ENCODE results near the gene AIP.

Gene AIP

DNA sequence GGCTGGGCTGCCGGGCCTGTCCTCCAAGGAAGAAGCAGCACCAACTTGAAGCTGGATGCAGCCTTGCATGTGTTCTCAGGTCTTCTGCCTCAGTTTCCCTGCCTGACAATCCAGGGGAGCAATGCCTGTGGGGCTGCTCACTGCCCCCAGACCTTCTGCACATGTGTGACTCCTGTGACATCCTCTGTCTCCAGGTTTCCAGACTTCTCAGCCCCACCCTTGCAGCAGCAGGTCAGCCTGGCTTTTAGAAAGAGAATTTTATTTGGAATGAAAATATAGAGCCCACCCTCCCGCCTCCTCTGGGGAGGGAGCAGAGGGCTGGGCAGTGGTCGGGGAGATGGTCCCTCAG lies 45.0 kb upstream of the AIP start:
- FAIRE-seq (no peak), DNase-seq (ENCODE audit: insufficient read length, low spot score) (no peak)
- no peak for TF ChIP-seq POLR2AphosphoS5 (IDR thresholded peaks at IDR 0.05; ENCODE audit: low read depth, low read length)
- TF ChIP-seq POLR2A (IDR thresholded peaks at IDR 0.05; ENCODE audit: low read depth, low read length): no peak
- TF ChIP-seq SPI1 (IDR thresholded peaks at IDR 0.05; ENCODE audit: low read depth, low read length): no peak
- no peak for TF ChIP-seq PAX5 (IDR thresholded peaks at IDR 0.05; ENCODE audit: insufficient read depth, low read length, severe bottlenecking)
- TF ChIP-seq TAF1 (IDR thresholded peaks at IDR 0.05; ENCODE audit: low read depth, low read length): no peak
- TF ChIP-seq POU2F2 (IDR thresholded peaks at IDR 0.05; ENCODE audit: low read depth, low read length): no peak

- no peak for FAIRE-seq
- peak; percentile 21; the same call in 1 of the 2 replicates for TF ChIP-seq POLR2AphosphoS5 (IDR thresholded peaks at IDR 0.05; ENCODE audit: low read depth, low read length)
- TF ChIP-seq POU2F2 (IDR thresholded peaks at IDR 0.05; ENCODE audit: low read depth, low read length): 0 out of 2 replicates have a peak, but pooled peaks have one; percentile 21
- TF ChIP-seq TAF1 (IDR thresholded peaks at IDR 0.05; ENCODE audit: low read depth, low read length): no peak
- TF ChIP-seq POLR2A (IDR thresholded peaks at IDR 0.05; ENCODE audit: low read depth, low read length): no peak
- DNase-seq (ENCODE audit: insufficient read length, low spot score): peak; percentile 66
Measured at GRCh38 chr11:67438158-67438902, 44.5 kb upstream of the AIP start.

GRCh38 chr11:67439321-67440228 lies 43.3 kb upstream of the AIP start:
- no peak for DNase-seq (ENCODE audit: insufficient read length, low spot score)
- TF ChIP-seq POLR2A (IDR thresholded peaks at IDR 0.05; ENCODE audit: low read depth, low read length) (no peak), PAX5 (IDR thresholded peaks at IDR 0.05; ENCODE audit: insufficient read depth, low read length, severe bottlenecking) (no peak), TAF1 (IDR thresholded peaks at IDR 0.05; ENCODE audit: low read depth, low read length) (no peak), SPI1 (IDR thresholded peaks at IDR 0.05; ENCODE audit: low read depth, low read length) (no peak), POLR2AphosphoS5 (IDR thresholded peaks at IDR 0.05; ENCODE audit: low read depth, low read length) (no peak), POU2F2 (IDR thresholded peaks at IDR 0.05; ENCODE audit: low read depth, low read length) (no peak)
- peak; percentile 93 for FAIRE-seq

DNA sequence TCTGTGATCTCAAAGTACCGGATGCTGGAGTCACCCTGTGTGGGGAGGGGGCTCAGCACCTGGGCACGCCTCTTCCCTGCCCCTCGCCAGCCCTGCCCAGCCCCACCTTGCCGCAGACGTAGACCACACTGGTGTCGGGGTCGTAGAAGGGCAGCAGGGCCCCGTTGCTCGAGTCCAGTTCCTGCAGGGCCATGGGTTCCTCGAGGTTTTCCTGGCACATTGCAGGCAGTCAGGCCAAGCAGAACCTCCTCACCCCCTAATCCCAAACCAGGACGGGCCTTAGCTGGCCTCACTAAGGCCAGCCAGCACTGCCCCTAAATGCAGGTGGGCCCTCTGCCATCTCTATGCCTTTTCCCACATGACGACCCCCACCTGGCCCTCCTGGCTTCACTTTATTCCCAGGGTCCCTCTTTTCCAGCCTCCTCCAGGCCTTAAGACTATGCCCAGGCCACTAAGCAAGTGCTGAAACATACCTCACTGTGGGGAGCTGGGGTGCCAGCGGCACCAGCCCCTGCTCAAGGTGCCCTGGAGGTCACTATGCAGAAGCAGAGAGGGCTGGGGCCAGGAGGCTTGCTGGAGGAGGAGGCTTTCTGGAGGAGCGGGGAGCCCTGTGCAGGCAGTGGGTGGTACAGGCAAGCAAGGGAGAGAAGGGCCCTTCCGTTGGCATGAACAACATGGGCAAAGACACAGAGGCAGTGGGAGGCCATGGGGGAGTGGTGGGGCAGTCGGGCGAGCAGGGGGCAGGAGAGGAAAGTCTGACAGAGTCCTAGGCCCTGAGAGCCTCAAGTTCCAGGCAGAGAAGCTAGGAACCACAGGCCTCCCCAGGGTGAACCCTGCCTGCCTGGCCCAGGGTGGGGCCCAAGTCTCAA lies 42.4 kb upstream of the AIP start:
- FAIRE-seq (peak; percentile 13), DNase-seq (ENCODE audit: insufficient read length, low spot score) (no peak)
- 0 out of 2 replicates have a peak, but pooled peaks have one; percentile 23 for TF ChIP-seq POU2F2 (IDR thresholded peaks at IDR 0.05; ENCODE audit: low read depth, low read length)
- no peak; the same call in 1 of the 2 replicates for TF ChIP-seq POLR2AphosphoS5 (IDR thresholded peaks at IDR 0.05; ENCODE audit: low read depth, low read length)

DNA sequence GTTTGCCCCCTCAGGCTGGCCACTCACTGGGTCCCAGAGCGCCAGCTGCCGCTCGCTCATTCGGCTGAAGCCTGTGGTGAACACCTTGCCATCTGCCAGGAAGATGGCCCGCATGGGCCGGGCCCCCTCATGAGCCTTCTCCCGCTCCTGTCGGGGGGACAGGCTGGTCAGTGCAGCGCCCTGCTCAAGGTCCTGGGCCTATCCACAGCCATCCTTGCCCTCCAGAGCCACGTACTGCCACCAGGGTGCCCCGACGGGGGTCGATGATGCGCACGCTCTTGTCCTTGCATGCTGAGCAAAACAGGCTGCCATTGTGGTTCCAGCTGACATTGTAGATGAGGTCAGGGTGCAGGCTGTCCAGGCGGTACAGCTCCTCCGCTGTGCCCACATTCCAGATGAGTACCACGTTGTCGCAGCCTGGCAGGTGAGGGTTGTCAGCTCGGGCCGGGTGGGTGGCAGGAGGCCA lies 41.7 kb upstream of the AIP start:
- DNase-seq (ENCODE audit: insufficient read length, low spot score) (no peak), FAIRE-seq (peak; percentile 43)
- no peak for TF ChIP-seq POLR2AphosphoS5 (IDR thresholded peaks at IDR 0.05; ENCODE audit: low read depth, low read length)
- TF ChIP-seq PAX5 (IDR thresholded peaks at IDR 0.05; ENCODE audit: insufficient read depth, low read length, severe bottlenecking): no peak
- no peak for TF ChIP-seq SPI1 (IDR thresholded peaks at IDR 0.05; ENCODE audit: low read depth, low read length)
- no peak for TF ChIP-seq TAF1 (IDR thresholded peaks at IDR 0.05; ENCODE audit: low read depth, low read length)
- no peak for TF ChIP-seq POU2F2 (IDR thresholded peaks at IDR 0.05; ENCODE audit: low read depth, low read length)
- no peak; the same call in 1 of the 2 replicates for TF ChIP-seq POLR2A (IDR thresholded peaks at IDR 0.05; ENCODE audit: low read depth, low read length)

DNA sequence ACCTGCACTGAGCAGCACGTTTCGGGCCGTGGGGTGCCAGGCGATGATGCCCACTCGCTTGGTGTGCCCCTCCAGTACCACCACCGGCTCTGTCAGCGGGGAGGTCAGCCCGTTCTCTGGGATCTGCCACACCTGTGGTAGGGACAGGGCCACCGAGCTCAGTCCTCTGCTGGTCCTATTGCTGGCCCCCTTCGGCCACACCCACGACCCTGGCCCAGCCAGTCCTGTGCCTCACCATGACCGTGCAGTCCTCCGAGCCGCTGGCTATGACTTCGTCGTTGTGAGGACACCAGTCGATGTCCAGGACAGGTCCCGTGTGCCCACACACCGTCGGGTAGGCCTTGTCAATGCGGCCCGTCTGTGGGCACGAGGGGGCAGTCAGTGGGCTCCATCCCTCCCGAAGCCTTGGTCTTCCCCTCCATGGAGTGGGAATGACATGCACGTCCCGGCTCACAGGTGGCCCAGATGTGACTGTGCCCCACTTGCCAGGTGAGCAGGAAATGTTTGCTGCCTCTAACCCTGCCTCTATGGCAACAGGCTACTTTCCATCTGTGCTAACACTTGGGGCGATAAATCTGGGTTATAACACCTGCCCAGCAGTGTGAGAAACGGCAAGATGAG lies 41.0 kb upstream of the AIP start:
- TF ChIP-seq PAX5 (IDR thresholded peaks at IDR 0.05; ENCODE audit: insufficient read depth, low read length, severe bottlenecking) (no peak), POLR2AphosphoS5 (IDR thresholded peaks at IDR 0.05; ENCODE audit: low read depth, low read length) (0 out of 2 replicates have a peak, but pooled peaks have one; percentile 54), SPI1 (IDR thresholded peaks at IDR 0.05; ENCODE audit: low read depth, low read length) (no peak), POLR2A (IDR thresholded peaks at IDR 0.05; ENCODE audit: low read depth, low read length) (no peak), POU2F2 (IDR thresholded peaks at IDR 0.05; ENCODE audit: low read depth, low read length) (no peak; the same call in 1 of the 2 replicates)
- FAIRE-seq (peak; percentile 71), DNase-seq (ENCODE audit: insufficient read length, low spot score) (no peak)

DNA sequence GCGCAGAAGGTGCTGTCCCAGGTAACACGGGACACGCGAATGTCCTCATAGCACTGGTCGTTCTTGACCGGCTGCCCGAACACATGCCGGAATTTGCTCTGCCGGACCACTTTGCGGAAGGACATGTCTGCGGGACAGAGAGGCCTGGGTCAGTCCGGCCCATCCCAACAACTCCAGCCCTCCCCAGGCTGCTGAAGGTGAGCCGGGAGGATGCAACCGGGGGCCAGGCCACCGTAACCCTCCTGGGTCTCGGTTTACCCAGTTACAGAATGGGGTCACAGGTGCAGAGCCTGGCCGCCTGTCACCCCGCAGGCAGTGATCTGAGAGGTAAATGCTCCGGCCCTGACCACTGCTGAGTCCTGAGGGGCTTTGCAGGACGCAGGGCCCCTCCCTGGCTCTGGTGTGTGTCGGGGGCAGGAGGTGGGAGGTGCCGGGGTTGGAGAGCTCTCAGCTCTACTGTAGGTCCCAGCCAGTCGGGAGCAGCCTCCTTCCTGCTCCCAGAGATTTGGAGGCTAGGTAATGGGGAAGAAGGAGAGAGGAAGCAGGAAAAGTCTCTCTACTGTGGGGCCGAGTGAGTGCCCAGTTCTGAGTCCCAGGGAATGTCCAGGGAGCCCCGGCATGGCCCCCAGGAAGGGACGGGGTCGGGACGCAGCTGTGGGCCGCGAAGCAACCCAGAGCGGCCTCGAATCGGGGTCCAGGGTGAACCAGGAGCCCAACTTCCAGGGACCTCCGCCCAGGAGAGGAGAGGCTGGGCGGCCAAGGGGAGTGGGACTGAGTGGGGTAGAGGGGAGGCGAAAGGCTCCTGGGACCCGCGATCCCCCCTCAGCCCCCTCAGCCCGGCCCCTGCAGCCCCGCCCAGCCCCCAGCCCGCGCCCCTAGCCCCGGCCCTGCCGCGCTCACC lies 40.1 kb upstream of the AIP start:
- FAIRE-seq (no peak), DNase-seq (ENCODE audit: insufficient read length, low spot score) (no peak)
- TF ChIP-seq PAX5 (IDR thresholded peaks at IDR 0.05; ENCODE audit: insufficient read depth, low read length, severe bottlenecking) (no peak), SPI1 (IDR thresholded peaks at IDR 0.05; ENCODE audit: low read depth, low read length) (no peak), POLR2AphosphoS5 (IDR thresholded peaks at IDR 0.05; ENCODE audit: low read depth, low read length) (no peak), POU2F2 (IDR thresholded peaks at IDR 0.05; ENCODE audit: low read depth, low read length) (no peak), TAF1 (IDR thresholded peaks at IDR 0.05; ENCODE audit: low read depth, low read length) (no peak), POLR2A (IDR thresholded peaks at IDR 0.05; ENCODE audit: low read depth, low read length) (no peak)

DNA sequence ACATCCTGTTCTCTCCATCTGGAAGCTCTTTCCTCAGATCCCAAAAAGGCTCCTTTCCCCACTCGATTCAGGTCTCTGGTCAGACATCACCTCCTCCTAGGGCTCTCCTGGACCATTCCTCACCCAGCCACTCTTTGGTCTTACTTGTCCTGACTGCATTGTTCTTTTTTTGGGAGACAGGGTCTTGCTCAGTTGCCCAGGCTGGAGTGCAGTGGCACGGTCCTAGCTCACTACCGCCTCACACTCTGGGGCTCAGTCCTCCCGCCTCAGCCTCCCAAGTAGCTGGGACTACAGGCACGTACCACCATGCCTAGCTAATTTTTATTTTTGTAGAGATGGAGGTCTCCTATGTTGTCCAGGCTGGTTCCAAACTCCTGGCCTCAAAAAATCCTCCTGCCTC lies 37.3 kb upstream of the AIP start:
- FAIRE-seq (no peak), DNase-seq (ENCODE audit: insufficient read length, low spot score) (no peak)
- TF ChIP-seq POU2F2 (IDR thresholded peaks at IDR 0.05; ENCODE audit: low read depth, low read length): no peak
